Retina (tissue), 1 donor: ENCODE measurements around the gene TNFRSF4.
A peak's percentile ranks its signal among the peaks of the same experiment; 100 is the strongest.

Experiments used
- DNase-seq: peaks from one replicate; pipeline ENCODE4 v3.0.0-alpha.2; 2016

TNFRSF4 gene

GRCh38 chr1:1166642-1167397 is 47.1 kb downstream of the TNFRSF4 start:
- peak; percentile 21 for DNase-seq

DNA sequence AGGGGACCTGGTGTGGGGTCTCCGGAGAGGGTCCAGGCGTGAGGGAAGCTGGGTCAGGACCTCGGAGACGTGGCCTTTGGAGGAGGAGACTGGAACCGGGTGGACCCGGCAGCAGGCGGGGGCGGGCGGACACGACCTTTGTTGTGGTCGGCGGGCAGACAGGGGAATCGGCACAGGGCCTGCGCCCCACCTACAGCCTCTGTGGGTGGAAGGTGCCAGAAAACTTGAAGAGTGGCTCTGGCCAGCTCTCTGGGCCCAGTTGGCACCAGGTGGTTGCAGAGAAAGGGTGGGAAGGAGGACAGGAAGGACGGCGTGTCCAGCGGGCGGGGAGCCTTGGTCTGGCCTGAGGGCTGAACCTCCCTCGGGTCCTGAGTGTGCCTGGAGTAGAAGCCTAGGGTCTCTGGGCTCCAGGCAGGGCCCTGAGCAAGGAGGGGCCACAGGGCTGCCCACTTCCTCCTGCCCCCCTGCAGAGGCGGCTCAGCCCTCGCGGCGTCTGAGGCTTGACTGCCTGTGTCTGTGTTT is 48.0 kb downstream of the TNFRSF4 start:
- DNase-seq, result peak; percentile 51

- DNase-seq, result peak; percentile 18
Measured at GRCh38 chr1:1165485-1165884, 48.5 kb downstream of the TNFRSF4 start.

GRCh38 chr1:1164701-1165451 is 49.1 kb downstream of the TNFRSF4 start:
- no peak for DNase-seq

DNA sequence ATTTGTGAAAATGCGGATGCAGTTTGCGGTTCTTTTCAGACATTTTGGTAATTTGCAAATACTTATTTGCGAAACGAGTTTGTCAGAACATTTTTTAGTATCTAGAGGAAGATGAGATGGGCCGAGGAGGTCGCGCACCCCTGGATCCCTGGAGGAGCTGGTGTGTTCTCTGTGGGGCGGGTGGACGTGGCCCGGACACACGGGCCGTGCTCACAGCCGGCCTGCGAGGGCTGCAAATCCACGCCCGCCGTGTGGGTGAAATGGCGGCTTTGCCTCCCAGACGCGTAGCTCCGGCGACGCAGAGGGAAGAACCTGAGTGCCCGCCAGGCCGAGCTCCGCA is 49.6 kb downstream of the TNFRSF4 start:
- DNase-seq, result no peak

GRCh38 chr1:1163538-1164070 is 50.3 kb downstream of the TNFRSF4 start:
- no peak for DNase-seq

DNA sequence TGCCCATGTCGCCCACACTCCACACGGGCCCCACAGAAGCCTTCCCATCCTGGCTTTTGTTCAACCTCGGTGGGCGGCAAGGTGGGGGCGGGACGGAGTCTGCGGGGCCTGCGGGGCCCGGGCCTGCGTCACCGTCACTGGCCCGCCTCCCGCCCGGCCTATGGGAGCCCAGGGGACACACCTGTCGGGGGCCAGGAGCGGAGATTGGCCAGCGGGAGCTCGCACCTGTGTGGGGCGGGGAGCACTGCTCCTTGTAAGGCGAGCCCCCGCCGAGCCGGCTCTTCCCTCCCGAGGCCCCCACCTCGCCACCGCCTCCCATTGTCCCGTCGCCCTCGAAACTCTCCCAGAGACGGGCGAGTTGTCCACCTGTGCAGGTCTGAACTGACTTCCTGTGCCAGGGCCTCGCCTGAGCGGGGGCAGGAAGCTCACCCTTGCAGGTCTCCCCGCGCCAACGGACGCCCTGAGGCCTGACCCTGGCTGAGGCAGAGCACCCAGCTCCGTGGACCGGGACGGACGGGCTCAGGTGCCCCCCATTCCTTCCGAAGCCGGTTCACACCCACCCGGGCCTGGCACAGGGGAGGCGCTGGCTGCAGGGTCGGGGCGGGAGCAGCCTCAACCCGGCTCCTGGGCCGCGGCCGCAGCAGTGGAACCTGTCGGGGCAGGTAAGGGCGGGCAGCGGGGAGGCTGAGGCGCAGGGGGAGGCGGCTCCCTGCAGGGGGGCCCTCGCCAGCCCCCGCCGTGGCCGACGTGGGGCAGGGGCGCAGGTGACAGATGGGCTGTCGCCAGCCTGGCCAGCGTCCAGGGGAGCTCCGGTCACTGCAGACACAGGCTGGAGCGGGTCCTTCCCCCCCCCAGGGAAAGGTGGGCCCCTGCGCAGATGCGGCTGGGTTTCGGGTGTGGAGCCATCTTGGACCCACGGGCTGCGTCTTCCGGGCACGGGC is 51.1 kb downstream of the TNFRSF4 start:
- no peak for DNase-seq

DNA sequence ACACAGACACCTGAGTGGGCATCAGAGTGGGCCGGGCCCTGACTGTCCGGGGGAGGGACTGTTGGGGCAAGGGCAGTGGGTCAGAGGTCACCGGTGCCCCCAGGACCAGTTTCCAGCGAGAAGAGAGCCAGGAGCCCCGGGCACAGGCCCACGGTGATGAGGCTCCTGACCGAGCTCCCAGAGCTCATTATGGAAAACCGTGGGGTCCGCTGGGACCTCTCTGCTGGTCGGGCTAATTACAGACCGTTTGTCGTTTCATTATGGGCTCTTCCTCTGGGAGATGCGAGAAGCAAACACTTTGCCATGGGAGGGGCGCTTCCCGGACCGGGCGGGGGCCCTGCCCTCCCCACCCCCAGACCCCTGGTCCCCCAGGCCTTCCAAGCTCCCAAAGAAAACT is 52.3 kb downstream of the TNFRSF4 start:
- no peak for DNase-seq
